Activated CD4-positive, alpha-beta T cell treated with anti-CD3 and anti-CD28 coated beads, Interleukin-2, amount 10 ng/mL, durations not matched to agents 7 days and 5 days (primary cell): ENCODE data around the gene TNFRSF1A. TPM values are rescaled to one million over a fixed set of nuclear protein-coding genes. Genes with fewer than 3 reads are reported as not detected.

Experiments used
- CTCF ChIA-PET: fragments of 350-600 bp; sonication (Branson Sonifier 250); formaldehyde crosslinking; loops from one replicate; lab custom pipeline; 2021; ENCODE audit warnings: antibody characterized with exemption; lab: Charles Lee
- POLR2A ChIA-PET: fragments of 350-600 bp; sonication (Branson Sonifier 250); formaldehyde crosslinking; loops from one replicate; lab custom pipeline; 2021; ENCODE audit warnings: antibody characterized with exemption; lab: Charles Lee
- DNase-seq: peaks from one replicate; pipeline ENCODE4 v3.0.0-alpha.2; 2020
- H3K27ac Mint-ChIP-seq: one replicate; pipeline ENCODE4 v1.8.0; 2021; ENCODE audit warnings: mild to moderate bottlenecking, moderate library complexity, mixed read lengths
- H3K27me3 Mint-ChIP-seq: one replicate; pipeline ENCODE4 v1.8.0; 2021; ENCODE audit warnings: mixed read lengths
- H3K36me3 Mint-ChIP-seq: one replicate; pipeline ENCODE4 v1.8.0; 2021; ENCODE audit warnings: low read depth, mixed read lengths
- H3K4me1 Mint-ChIP-seq: one replicate; pipeline ENCODE4 v1.8.0; 2021; ENCODE audit warnings: mixed read lengths
- H3K4me3 Mint-ChIP-seq: one replicate; pipeline ENCODE4 v1.8.0; 2021; ENCODE audit warnings: mild to moderate bottlenecking, moderate library complexity, mixed read lengths
- H3K9me3 Mint-ChIP-seq: one replicate; pipeline ENCODE4 v1.8.0; 2021; ENCODE audit warnings: mixed read lengths
- total RNA-seq, 2 experiments: library from RNA; stranded (reverse); gene quantifications; one replicate each; pipeline ENCODE4 v1.2.3, GENCODE V29; 2021

The TNFRSF1A gene
- total RNA-seq, 2 experiments from 2014 or later = 59.3 to 64.4 TPM

GRCh38 chr12:6336889-6337853, 4.7 kb downstream of the TNFRSF1A start:
- ChIA-PET CTCF (interaction anchor here (0.9 to 3.5 kb wide), 9 partner anchors 8 to 203 kb away, joined by 3 to 24 read pairs (median 6); no protein-coding TSS in a partner anchor), POLR2A (interaction anchor here (1.0 kb wide), 1 partner anchor 128 kb away, joined by 4 read pairs; no protein-coding TSS in a partner anchor)
- DNase-seq = peak; percentile 73
- Mint-ChIP-seq H3K36me3 (peaks cover 30% of the 10 kb centered on the region), H3K4me1 (peaks cover 48% of the 10 kb centered on the region), H3K4me3 (no peak overlapping the region), H3K27ac (no peak overlapping the region), H3K27me3 (no peaks in the 10 kb centered on the region), H3K9me3 (no peaks in the 10 kb centered on the region)

DNA sequence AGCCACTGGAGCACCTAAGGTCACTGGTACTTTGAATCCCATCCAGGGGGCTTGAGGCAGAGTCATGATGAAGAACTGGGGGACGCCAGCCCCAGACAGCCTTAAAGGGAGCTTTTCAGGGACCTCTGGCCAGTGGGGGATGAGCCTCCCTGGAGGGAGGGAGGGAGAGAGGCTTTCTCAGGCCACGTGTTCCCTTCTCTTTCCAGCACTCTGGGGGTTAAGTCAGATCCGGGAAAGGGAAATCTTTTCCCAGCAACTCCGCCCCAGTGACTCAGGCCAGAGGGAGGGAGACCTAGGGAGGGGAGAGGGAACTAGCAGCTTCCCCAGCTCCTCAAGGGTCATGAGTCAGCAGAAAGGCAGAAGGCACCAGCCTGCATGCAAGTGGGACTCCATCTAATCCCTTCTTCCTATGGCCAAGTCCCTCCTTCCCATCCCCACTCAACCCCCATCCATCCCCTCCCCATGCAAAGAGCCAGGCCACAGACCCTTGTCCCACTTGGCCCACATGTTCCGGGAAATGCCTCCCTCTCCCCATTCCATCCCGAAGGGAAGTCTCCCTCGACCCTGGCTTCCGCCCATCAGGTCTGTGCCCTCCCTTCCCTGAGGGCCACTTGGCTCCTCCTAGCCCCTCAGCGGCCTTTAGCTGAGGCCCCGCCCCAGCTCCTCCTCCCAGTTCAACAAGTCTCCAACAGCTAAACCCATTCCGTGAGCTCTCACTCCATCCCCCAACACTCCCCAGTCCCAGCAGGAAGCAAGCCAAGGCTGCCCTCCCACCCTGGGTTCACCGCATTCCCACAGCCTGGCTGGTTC, 5.6 kb downstream of the TNFRSF1A start:
- peak; percentile 54 for DNase-seq
- no peaks in the 10 kb centered on the region for H3K27me3 Mint-ChIP-seq
- CTCF ChIA-PET = interaction anchor here (0.9 to 3.5 kb wide), 13 partner anchors 9 to 221 kb away, joined by 3 to 24 read pairs (median 5); partner anchors contain the start of gene TAPBPL
- H3K4me1 Mint-ChIP-seq = peaks cover 44% of the 10 kb centered on the region
- H3K36me3 Mint-ChIP-seq = peaks cover 34% of the 10 kb centered on the region
- POLR2A ChIA-PET = interaction anchor here (0.6 to 1.0 kb wide), 2 partner anchors 129 to 237 kb away, joined by 4 to 9 read pairs; no protein-coding TSS in a partner anchor
- no peak overlapping the region for H3K4me3 Mint-ChIP-seq
- no peak overlapping the region for H3K27ac Mint-ChIP-seq
- no peaks in the 10 kb centered on the region for H3K9me3 Mint-ChIP-seq

DNA sequence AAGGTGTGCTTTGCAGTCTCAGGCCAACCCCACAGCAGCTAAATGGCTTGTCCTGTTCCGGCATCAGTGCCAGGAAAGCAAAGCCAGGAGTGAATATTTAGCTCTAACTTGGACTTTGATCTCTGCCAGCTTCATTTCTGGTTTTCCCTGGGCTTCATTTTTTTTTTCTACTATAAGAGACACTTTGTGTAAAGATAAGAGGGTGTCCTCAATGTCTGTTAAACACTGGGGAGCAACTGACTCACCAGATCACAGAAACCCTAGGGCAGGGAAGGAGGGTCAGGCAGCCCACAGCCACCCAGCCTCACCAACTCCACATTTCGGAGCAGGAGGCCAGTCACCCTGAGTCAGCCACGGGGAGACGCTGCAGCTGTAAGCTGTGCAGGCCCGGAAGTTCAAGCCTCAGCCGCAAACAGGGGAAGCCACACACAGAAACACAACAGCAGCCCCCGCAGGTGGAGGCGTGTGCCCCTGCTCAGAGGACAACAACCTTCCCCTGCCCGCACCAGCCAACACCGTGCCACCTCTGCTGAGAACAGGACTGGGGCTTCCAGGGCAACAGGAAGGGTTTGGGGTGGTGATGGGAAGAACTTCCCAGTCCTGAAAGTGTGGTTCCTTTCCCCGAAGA, 6.3 kb downstream of the TNFRSF1A start:
- no peaks in the 10 kb centered on the region for H3K9me3 Mint-ChIP-seq
- peak; percentile 89 for DNase-seq
- POLR2A ChIA-PET = interaction anchor here (0.6 kb wide), 1 partner anchor 22 kb away, joined by 5 read pairs; no protein-coding TSS in a partner anchor
- no peaks in the 10 kb centered on the region for H3K27me3 Mint-ChIP-seq
- no peak overlapping the region for H3K4me3 Mint-ChIP-seq
- H3K4me1 Mint-ChIP-seq = peaks cover 44% of the 10 kb centered on the region
- CTCF ChIA-PET = interaction anchor here (0.6 to 3.5 kb wide), 18 partner anchors 10 to 1912 kb away, joined by 3 to 24 read pairs (median 4); partner anchors contain the start of gene TAPBPL
- no peak overlapping the region for H3K27ac Mint-ChIP-seq
- H3K36me3 Mint-ChIP-seq = peaks cover 41% of the 10 kb centered on the region

- H3K9me3 Mint-ChIP-seq = no peaks in the 10 kb centered on the region
- POLR2A ChIA-PET = interaction anchor here (0.6 kb wide), 1 partner anchor 22 kb away, joined by 5 read pairs; no protein-coding TSS in a partner anchor
- no peak overlapping the region for H3K4me3 Mint-ChIP-seq
- H3K27ac Mint-ChIP-seq = no peak overlapping the region
- H3K36me3 Mint-ChIP-seq = peaks cover 47% of the 10 kb centered on the region
- H3K27me3 Mint-ChIP-seq = no peaks in the 10 kb centered on the region
- no peak for DNase-seq
- H3K4me1 Mint-ChIP-seq = peaks cover 44% of the 10 kb centered on the region
- CTCF ChIA-PET = interaction anchor here (0.6 to 3.5 kb wide), 19 partner anchors 9 to 1911 kb away, joined by 3 to 24 read pairs (median 4); partner anchors contain the start of gene TAPBPL
Measured at GRCh38 chr12:6334940-6335450, 6.9 kb downstream of the TNFRSF1A start.

- ChIA-PET CTCF (interaction anchor here (0.6 to 3.5 kb wide), 8 partner anchors 8 to 131 kb away, joined by 3 to 24 read pairs (median 4); partner anchors contain the start of gene TAPBPL), POLR2A (no interaction called here)
- H3K36me3 Mint-ChIP-seq = peaks cover 51% of the 10 kb centered on the region
- H3K4me3 Mint-ChIP-seq = no peak overlapping the region
- no peaks in the 10 kb centered on the region for H3K9me3 Mint-ChIP-seq
- H3K4me1 Mint-ChIP-seq = peaks cover 44% of the 10 kb centered on the region
- H3K27me3 Mint-ChIP-seq = no peaks in the 10 kb centered on the region
- H3K27ac Mint-ChIP-seq = peak overlapping the region; percentile 89
- DNase-seq = no peak
Measured at GRCh38 chr12:6334359-6334758, 7.5 kb downstream of the TNFRSF1A start.

GRCh38 chr12:6333566-6333965, 8.3 kb downstream of the TNFRSF1A start:
- peak overlapping the region; percentile 89 for H3K27ac Mint-ChIP-seq
- DNase-seq = no peak
- ChIA-PET CTCF (interaction anchor here (0.6 to 1.6 kb wide), 5 partner anchors 8 to 644 kb away, joined by 3 to 6 read pairs (median 3); partner anchors contain the start of gene TNFRSF1A), POLR2A (no interaction called here)
- H3K4me3 Mint-ChIP-seq = peak overlapping the region; percentile 57
- H3K27me3 Mint-ChIP-seq = no peaks in the 10 kb centered on the region
- peaks cover 52% of the 10 kb centered on the region for H3K36me3 Mint-ChIP-seq
- H3K4me1 Mint-ChIP-seq = peaks cover 44% of the 10 kb centered on the region
- no peaks in the 10 kb centered on the region for H3K9me3 Mint-ChIP-seq

- peak overlapping the region; percentile 57 for H3K4me3 Mint-ChIP-seq
- DNase-seq = no peak
- H3K36me3 Mint-ChIP-seq = peaks cover 55% of the 10 kb centered on the region
- no peaks in the 10 kb centered on the region for H3K9me3 Mint-ChIP-seq
- peaks cover 44% of the 10 kb centered on the region for H3K4me1 Mint-ChIP-seq
- CTCF ChIA-PET = interaction anchor here (0.6 to 1.6 kb wide), 5 partner anchors 9 to 645 kb away, joined by 3 to 6 read pairs (median 4); partner anchors contain the start of gene TNFRSF1A
- POLR2A ChIA-PET = interaction anchor here (0.7 kb wide), 1 partner anchor 93 kb away, joined by 3 read pairs; no protein-coding TSS in a partner anchor
- no peaks in the 10 kb centered on the region for H3K27me3 Mint-ChIP-seq
- H3K27ac Mint-ChIP-seq = peak overlapping the region; percentile 89
Measured at GRCh38 chr12:6333029-6333428, 8.8 kb downstream of the TNFRSF1A start.

GRCh38 chr12:6332459-6332858, 9.4 kb downstream of the TNFRSF1A start:
- no peak for DNase-seq
- POLR2A ChIA-PET = interaction anchor here (0.7 kb wide), 1 partner anchor 93 kb away, joined by 3 read pairs; no protein-coding TSS in a partner anchor
- CTCF ChIA-PET = interaction anchor here (0.6 to 1.6 kb wide), 4 partner anchors 9 to 156 kb away, joined by 3 to 6 read pairs (median 4); partner anchors contain the start of gene TNFRSF1A
- H3K9me3 Mint-ChIP-seq = no peaks in the 10 kb centered on the region
- no peaks in the 10 kb centered on the region for H3K27me3 Mint-ChIP-seq
- H3K27ac Mint-ChIP-seq = peak overlapping the region; percentile 89
- H3K36me3 Mint-ChIP-seq = peaks cover 55% of the 10 kb centered on the region
- H3K4me1 Mint-ChIP-seq = peaks cover 44% of the 10 kb centered on the region
- peak overlapping the region; percentile 57 for H3K4me3 Mint-ChIP-seq

- peak overlapping the region; percentile 47 for H3K27ac Mint-ChIP-seq
- POLR2A ChIA-PET = no interaction called here
- no peak for DNase-seq
- CTCF ChIA-PET = interaction anchor here (0.6 to 1.2 kb wide), 4 partner anchors 10 to 130 kb away, joined by 3 to 4 read pairs (median 4); no protein-coding TSS in a partner anchor
- peaks cover 62% of the 10 kb centered on the region for H3K36me3 Mint-ChIP-seq
- H3K4me3 Mint-ChIP-seq = no peak overlapping the region
- H3K27me3 Mint-ChIP-seq = no peaks in the 10 kb centered on the region
- H3K4me1 Mint-ChIP-seq = peaks cover 41% of the 10 kb centered on the region
- H3K9me3 Mint-ChIP-seq = no peaks in the 10 kb centered on the region
Measured at GRCh38 chr12:6330999-6331714, 10.7 kb downstream of the TNFRSF1A start.

- ChIA-PET CTCF (interaction anchor here (0.8 to 1.4 kb wide), 6 partner anchors 10 to 234 kb away, joined by 3 to 6 read pairs (median 3); no protein-coding TSS in a partner anchor), POLR2A (no interaction called here)
- H3K4me1 Mint-ChIP-seq = peaks cover 35% of the 10 kb centered on the region
- H3K36me3 Mint-ChIP-seq = peaks cover 59% of the 10 kb centered on the region
- no peaks in the 10 kb centered on the region for H3K27me3 Mint-ChIP-seq
- no peak overlapping the region for H3K4me3 Mint-ChIP-seq
- peak overlapping the region; percentile 46 for H3K27ac Mint-ChIP-seq
- no peak for DNase-seq
- H3K9me3 Mint-ChIP-seq = no peaks in the 10 kb centered on the region
Measured at GRCh38 chr12:6330192-6330591, 11.7 kb downstream of the TNFRSF1A start.

DNA sequence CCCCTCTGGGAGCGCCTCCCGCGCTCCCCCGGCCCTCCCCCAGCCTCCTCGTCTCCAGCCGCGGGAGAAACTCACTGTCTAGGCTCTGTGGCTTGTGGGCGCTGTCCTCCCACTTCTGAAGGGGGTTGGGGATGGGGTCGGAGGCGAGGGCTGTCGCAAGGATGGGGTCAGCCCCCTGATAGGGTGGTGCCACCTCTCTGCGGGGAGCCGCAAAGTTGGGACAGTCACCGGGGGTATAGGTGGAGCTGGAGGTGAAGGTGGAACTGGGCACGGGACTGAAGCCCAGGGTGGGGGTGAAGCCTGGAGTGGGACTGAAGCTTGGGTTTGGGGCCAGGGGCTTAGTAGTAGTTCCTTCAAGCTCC, 12.2 kb downstream of the TNFRSF1A start:
- H3K9me3 Mint-ChIP-seq = no peaks in the 10 kb centered on the region
- POLR2A ChIA-PET = no interaction called here
- H3K36me3 Mint-ChIP-seq = peaks cover 55% of the 10 kb centered on the region

More for the DNA sequence above, 12.2 kb downstream of the TNFRSF1A start:
- CTCF ChIA-PET = interaction anchor here (0.8 to 1.4 kb wide), 6 partner anchors 9 to 235 kb away, joined by 3 to 6 read pairs (median 3); no protein-coding TSS in a partner anchor
- Mint-ChIP-seq H3K4me3 (no peak overlapping the region), H3K27ac (no peak overlapping the region), H3K4me1 (peaks cover 35% of the 10 kb centered on the region), H3K27me3 (no peaks in the 10 kb centered on the region)
- no peak for DNase-seq
